GM19395 (cell line): ENCODE measurements around the gene NFKBIE.
A peak's percentile ranks its signal among the peaks of the same experiment; 100 is the strongest.

Experiments
- ATAC-seq: cut with Tn5 transposase; IDR thresholded peaks from one replicate; pipeline ENCODE4 v1.9.1; 2021; ENCODE audit warnings: mild to moderate bottlenecking, moderate library complexity; ENCODE audit not compliant: unreplicated experiment

NFKBIE gene

GRCh38 chr6:44258921-44259320, 6.4 kb downstream of the NFKBIE start:
- no peak for ATAC-seq

GRCh38 chr6:44258325-44258863, 7.0 kb downstream of the NFKBIE start:
- no peak for ATAC-seq

DNA sequence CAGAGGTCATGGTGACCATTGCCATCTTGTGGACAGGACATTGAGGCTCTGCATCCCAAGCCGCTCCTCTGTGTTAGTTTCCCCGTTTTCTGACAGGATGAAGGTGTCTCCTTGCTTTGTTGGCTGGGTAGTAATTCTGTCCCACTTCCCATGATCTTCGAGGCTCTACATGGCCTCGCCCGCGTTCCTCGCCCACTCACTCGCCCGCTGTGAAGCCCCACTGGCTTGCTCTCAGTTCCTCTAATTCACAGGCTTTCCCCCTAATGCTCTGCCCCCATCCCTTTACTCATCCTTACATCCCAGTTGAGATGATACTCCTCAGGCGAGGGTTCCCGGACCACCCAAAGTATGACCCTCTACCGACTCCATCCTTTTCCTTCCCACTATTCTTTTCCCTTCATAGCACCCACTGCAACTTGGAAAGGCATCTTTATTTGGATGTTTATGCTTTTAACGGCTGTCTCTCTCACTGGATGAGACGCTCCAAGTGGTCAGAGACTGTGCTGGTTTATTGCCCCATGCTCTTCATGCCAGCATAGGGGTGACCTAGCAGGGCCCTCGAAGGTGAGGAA, 7.5 kb downstream of the NFKBIE start:
- ATAC-seq = peak; percentile 27

- peak; percentile 48 for ATAC-seq
Observed at GRCh38 chr6:44257025-44257752, 8.2 kb downstream of the NFKBIE start, which contains the start of gene SLC35B2. SLC35B2 (minus strand) TSS chr6:44257528; CDS start chr6:44257410, 118 bp downstream.

DNA sequence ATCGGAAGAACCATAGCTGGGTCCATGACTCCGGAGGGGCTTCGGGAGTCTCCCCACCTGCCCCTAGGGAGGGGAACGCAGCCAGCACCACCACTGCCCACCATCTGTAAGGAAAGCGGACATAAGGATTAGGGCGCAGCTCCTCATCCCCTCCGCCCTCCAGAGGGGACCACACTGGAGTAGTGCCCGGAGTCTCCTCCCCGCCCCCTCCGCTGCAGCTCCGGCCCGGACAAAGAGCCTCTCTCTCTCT, 8.7 kb downstream of the NFKBIE start:
- no peak for ATAC-seq

DNA sequence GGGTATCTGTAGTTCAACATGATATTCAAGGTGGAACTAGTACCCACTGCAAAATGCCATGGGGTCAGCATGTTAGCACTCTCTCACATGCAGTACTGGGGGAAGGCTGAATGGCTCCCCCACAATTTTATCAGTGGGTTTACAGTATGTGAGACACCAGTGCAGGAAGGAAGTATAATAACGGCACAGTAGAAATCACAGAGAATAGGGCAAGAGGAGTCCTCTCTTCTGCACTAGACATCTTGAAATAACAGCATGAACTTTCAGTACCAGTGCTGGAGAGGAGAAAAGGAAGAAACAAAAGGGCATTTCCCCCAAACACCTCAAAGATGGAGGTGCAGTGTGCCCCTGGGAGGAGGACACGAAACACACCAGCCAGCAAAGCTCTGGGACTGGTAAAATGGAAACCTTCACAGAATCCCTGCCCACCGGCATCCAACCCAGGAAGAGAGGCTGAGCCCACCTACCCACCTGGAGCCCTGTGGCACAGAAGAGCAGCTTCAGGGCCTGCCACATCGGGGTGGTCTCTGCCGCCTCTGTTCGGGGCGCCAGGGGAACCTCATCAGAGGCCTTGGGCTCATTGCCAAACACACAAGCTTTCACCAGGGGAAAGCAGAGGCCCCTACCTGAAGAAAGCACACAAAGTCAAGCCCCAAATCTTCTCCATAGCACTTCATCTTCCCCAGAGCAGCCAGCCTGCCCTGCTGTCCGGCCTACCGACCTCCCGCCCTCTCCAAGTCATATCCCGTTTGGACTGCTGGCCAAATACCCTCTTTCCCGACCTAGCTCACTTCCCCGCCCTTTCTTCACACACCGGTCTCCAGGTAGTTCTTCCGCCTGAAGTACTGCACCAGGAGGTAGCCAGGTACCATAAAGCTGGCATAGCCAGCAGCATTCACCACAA, 9.2 kb downstream of the NFKBIE start:
- peak; percentile 0 for ATAC-seq

DNA sequence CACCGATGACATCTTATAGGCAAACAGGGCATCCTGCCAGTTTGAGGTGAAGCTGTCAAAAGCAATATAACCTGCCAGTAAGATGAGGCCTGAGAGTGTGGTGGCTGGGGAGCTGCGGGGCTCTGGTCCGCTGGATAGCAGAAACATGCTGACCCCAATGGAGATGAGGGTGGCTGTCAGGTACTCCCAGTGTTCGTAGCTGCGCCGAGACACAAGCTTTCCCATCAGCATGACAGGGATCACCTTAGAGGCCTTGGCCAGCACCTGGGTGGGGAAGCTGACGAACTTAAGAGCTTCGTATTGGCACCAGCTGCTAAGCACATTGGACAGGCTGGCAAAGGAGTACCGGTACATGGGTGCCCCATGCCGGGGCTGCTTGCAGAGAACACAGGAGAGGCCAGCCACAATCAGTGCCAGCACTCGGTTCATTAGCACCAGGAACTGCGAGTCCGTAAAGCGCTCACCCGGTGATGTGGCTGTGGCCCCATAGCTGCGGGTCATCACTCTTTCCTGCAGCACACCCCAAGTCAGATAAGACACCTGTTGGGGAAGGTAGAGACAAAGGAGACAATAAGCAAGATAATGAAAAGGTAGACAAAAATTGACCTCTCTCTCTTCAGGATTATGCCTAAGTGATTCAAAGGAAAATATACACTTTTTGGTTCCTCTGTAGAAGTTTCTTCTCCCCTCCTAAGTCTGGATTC, 10.1 kb downstream of the NFKBIE start:
- no peak for ATAC-seq

DNA sequence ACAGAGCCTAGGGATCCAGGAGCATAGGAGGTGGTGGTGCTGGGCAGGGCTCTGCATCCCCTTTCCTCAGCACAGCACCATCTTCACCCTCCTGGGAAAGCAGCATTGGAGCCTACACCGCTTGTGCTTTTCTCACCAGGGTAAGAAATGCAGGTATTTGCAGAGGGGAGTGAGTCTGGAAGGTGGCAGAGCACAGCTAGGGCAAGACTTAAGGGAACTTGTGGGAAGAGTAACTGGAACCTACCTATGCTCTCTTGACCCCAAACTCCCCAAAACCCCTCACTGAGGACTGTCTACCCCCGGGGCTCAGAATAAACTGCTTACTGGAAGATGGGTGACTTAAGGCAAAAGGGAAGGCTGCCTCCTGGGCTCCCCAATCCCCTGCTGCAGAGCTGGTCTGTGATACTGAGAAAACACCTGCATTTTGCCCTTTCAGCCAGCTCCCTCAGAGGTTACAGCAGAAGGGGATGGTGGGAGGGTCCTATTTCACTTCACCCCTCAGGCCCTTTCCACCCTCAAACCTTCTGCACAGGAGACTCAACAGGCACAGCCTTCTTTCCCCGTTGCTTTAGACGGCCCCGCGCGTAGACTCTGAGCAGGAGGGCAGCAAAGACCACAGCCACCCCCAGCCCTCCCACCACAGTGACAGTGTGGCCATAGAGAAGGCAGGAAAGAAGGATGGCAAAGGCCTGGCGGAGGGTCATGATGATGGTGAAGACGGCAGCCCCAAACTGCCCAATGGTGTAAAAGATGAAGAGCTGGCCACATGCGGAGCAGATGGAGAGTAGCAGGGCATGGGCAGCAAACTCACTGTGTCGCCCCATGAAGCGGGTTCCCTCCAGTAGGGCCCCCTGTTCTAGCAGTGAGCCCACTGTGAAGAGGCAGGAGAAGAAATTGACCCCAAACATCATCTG, 10.9 kb downstream of the NFKBIE start:
- ATAC-seq = no peak

DNA sequence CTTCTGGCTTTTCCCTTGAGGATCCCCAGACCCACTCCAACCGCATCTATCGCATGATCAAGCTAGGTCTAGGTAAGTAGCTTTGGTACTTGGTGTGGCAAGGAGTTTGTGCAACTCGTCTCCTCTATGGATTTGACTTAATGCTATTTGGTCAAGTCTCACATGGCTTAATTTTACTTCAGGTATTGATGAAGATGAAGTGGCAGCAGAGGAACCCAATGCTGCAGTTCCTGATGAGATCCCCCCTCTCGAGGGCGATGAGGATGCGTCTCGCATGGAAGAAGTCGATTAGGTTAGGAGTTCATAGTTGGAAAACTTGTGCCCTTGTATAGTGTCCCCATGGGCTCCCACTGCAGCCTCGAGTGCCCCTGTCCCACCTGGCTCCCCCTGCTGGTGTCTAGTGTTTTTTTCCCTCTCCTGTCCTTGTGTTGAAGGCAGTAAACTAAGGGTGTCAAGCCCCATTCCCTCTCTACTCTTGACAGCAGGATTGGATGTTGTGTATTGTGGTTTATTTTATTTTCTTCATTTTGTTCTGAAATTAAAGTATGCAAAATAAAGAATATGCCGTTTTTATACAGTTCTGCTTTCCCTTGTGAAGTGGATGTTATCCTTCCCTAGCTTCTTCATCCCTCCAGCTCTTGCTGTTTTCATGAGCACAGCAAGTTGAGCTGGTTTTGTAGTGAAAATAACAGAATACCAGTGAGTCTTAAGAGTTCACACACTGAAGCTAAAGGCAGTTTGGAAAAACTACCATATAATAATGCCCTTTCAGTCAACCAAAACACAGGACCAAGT, 11.8 kb downstream of the NFKBIE start:
- ATAC-seq = no peak

GRCh38 chr6:44251576-44252524, 13.5 kb downstream of the NFKBIE start:
- no peak for ATAC-seq

GRCh38 chr6:44250718-44251123, 14.6 kb downstream of the NFKBIE start:
- ATAC-seq = no peak

- ATAC-seq = no peak
Observed at GRCh38 chr6:44250067-44250717, 15.2 kb downstream of the NFKBIE start.

DNA sequence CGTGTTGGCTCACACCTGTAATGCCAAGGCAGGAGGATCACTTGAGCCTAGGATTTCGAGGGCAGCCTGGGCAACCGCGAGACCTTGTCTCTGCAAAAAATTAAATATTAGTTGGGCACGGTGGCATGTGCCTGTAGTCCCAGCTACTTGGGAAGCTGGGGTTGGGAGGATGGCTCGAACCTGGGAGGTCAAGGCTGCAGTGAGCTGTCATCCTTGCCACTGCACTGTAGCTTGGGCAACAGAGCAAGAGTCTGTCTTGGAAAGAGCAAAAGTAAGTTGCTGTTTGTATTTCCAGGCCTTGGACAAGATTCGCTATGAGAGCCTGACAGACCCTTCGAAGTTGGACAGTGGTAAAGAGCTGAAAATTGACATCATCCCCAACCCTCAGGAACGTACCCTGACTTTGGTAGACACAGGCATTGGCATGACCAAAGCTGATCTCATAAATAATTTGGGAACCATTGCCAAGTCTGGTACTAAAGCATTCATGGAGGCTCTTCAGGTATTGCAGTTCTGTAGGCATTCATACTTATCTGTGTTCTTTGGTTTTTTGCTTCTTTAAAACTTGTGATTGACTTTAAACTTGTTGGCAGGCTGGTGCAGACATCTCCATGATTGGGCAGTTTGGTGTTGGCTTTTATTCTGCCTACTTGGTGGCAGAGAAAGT, 16.1 kb downstream of the NFKBIE start:
- no peak for ATAC-seq

DNA sequence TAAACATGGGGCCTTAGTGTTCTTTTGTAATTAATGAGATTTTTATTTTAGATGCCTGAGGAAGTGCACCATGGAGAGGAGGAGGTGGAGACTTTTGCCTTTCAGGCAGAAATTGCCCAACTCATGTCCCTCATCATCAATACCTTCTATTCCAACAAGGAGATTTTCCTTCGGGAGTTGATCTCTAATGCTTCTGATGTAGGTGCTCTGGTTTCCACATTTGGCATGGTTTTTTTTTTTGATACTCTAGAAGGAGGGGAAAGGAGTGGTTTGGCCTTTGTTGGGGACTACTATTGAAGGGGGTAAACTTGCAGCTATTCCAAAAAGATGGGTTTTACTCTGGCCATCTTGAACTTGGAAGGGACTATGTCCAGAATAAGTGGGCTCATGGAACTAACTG, 16.8 kb downstream of the NFKBIE start:
- ATAC-seq = no peak

- ATAC-seq = peak; percentile 36
Observed at GRCh38 chr6:44247338-44248302, 17.7 kb downstream of the NFKBIE start.
